Liver (tissue), 3 donors: Measurements from ENCODE around the gene IGFL4.

ENCODE experiments used
- CTCF ChIP-seq: fragments of 150-350 bp; IDR thresholded peaks from 2 replicates; pipeline ENCODE4 v1.5.1; 2017; ENCODE audit warnings: improper control_type of control experiment, low read depth, low read length; ENCODE audit not compliant: missing input control
- EGR1 ChIP-seq, 2 donors: IDR thresholded peaks; 2 replicates each; pipeline ENCODE4 v1.6.1; 2016 to 2018; ENCODE audit warnings: antibody characterized with exemption in 2 of 2, low read depth in 2 of 2
- FOXA2 ChIP-seq: IDR thresholded peaks from 2 replicates; pipeline ENCODE4 v1.6.1; 2016; ENCODE audit warnings: antibody characterized with exemption
- MAX ChIP-seq: IDR thresholded peaks from 2 replicates; pipeline ENCODE4 v1.6.1; 2016; ENCODE audit warnings: antibody characterized with exemption
- NR2F2 ChIP-seq: IDR thresholded peaks from 2 replicates; pipeline ENCODE4 v1.6.1; 2016; ENCODE audit warnings: antibody characterized with exemption
- RAD21 ChIP-seq, 2 donors: IDR thresholded peaks; 2 replicates each; pipeline ENCODE4 v1.6.1; 2016; ENCODE audit warnings: antibody characterized with exemption in 2 of 2, mild to moderate bottlenecking in 2 of 2
- REST ChIP-seq: IDR thresholded peaks from 2 replicates; pipeline ENCODE4 v1.6.1; 2016; ENCODE audit warnings: antibody characterized with exemption, mild to moderate bottlenecking
- RXRA ChIP-seq, 2 donors: IDR thresholded peaks; 2 replicates each; pipeline ENCODE4 v1.6.1; 2017 to 2018; ENCODE audit warnings: antibody characterized with exemption in 2 of 2, mild to moderate bottlenecking in 1 of 2
- SP1 ChIP-seq: IDR thresholded peaks from 2 replicates; pipeline ENCODE4 v1.6.1; 2018; ENCODE audit warnings: antibody characterized with exemption, mild to moderate bottlenecking
- TAF1 ChIP-seq: conservative IDR thresholded peaks from 2 replicates; pipeline ENCODE4 v1.6.1; 2016; ENCODE audit warnings: antibody characterized with exemption, mild to moderate bottlenecking
- YY1 ChIP-seq: IDR thresholded peaks from 2 replicates; pipeline ENCODE4 v1.6.1; 2016; ENCODE audit warnings: antibody characterized with exemption, mild to moderate bottlenecking
- ZBTB33 ChIP-seq: IDR thresholded peaks from 2 replicates; pipeline ENCODE4 v1.6.1; 2016; ENCODE audit warnings: antibody characterized with exemption
- donor health status: healthy.
- donor health status: healthy.

GRCh38 chr19:46060012-46060411, 19.2 kb upstream of the IGFL4 start:
- TF ChIP-seq REST, result no peak
- TF ChIP-seq EGR1 (IDR thresholded peaks at IDR 0.05; ENCODE audit: low read depth in 2 of 2), result no peak
- no peak for TF ChIP-seq SP1
- no peak for TF ChIP-seq YY1
- TF ChIP-seq CTCF, result no peak
- no peak for TF ChIP-seq MAX
- TF ChIP-seq RXRA (IDR thresholded peaks at IDR 0.05), result no peak
- TF ChIP-seq TAF1, result no peak
- TF ChIP-seq RAD21 (IDR thresholded peaks at IDR 0.05), result no peak
- no peak for TF ChIP-seq NR2F2
- no peak for TF ChIP-seq ZBTB33
- no peak for TF ChIP-seq FOXA2
